Vagina (tissue), 2 donors: ENCODE measurements around the gene OR4S2. TPM values are rescaled to one million over a fixed set of nuclear protein-coding genes. Genes with fewer than 3 reads are reported as not detected.

Source experiments
- DNase-seq, 2 donors: peaks; one replicate each; pipeline ENCODE4 v3.0.0-alpha.2; 2017; ENCODE audit errors: extremely low spot score in 2 of 2
- H3K27ac ChIP-seq: fragments of 200-600 bp; sonication (generic); one replicate; pipeline ENCODE4 v1.5.1; 2019
- H3K27me3 ChIP-seq: fragments of 200-600 bp; sonication (generic); one replicate; pipeline ENCODE4 v1.5.1; 2019
- H3K36me3 ChIP-seq, 2 donors: fragments of 200-600 bp; sonication (generic); one replicate each; pipeline ENCODE4 v1.5.1; 2017 to 2019
- H3K4me1 ChIP-seq: fragments of 200-600 bp; sonication (generic); one replicate; pipeline ENCODE4 v1.5.1; 2019
- H3K4me3 ChIP-seq, 2 donors: fragments of 200-600 bp; sonication (generic); 1 replicate in 1 of 2; 2 replicates in 1 of 2; pipeline ENCODE4 v1.5.1; 2016 to 2019
- H3K9me3 ChIP-seq: fragments of 200-600 bp; sonication (generic); one replicate; pipeline ENCODE4 v1.5.1; 2019
- POLR2A ChIP-seq, 2 donors: fragments of 450-650 bp; IDR thresholded peaks; one replicate each; pipeline ENCODE4 v1.6.1; 2017; ENCODE audit warnings: antibody characterized with exemption in 2 of 2, mild to moderate bottlenecking in 2 of 2, moderate library complexity in 2 of 2
- POLR2AphosphoS5 ChIP-seq, 2 donors: sonication (generic); formaldehyde crosslinking; IDR thresholded peaks; one replicate each; pipeline ENCODE4 v1.9.0; 2017; ENCODE audit warnings: antibody characterized with exemption in 2 of 2, mild to moderate bottlenecking in 2 of 2, low read depth in 1 of 2; ENCODE audit not compliant: insufficient read depth in 1 of 2
- intact Hi-C: fragments of 100-400 bp; cut with DNase I; formaldehyde crosslinking; loops from one replicate; pipeline ENCODE4 v1.15.1; 2023
- total RNA-seq: library from RNA; depleted of rRNA; stranded (reverse); fragments of >200 nt; gene quantifications from one replicate; pipeline ENCODE4 v1.2.3, GENCODE V29; 2016
- TF ChIP-seq, protein P1 (sequence below), 3 experiments: fragments of 450-650 bp in 2 of 3; fragments of 200-600 bp in 1 of 3; sonication (generic) in 1 of 3; IDR thresholded peaks; one replicate each; pipeline ENCODE4 v1.5.1; 2017 to 2019; ENCODE audit warnings: antibody characterized with exemption in 3 of 3, mild to moderate bottlenecking in 2 of 3, moderate library complexity in 2 of 3

The OR4S2 gene
- total RNA-seq, 1 donor from 2014 or later, result not detected

GRCh38 chr11:55655096-55655495, 7.0 kb downstream of the OR4S2 start:
- intact Hi-C loops, result no loop called here
- Histone ChIP-seq H3K36me3 (no peaks in the 10 kb centered on the region), H3K27ac (no peak overlapping the region), H3K4me1 (no peaks in the 10 kb centered on the region), H3K9me3 (no peaks in the 10 kb centered on the region), H3K4me3 (no peak overlapping the region), H3K27me3 (no peaks in the 10 kb centered on the region)
- no peak for TF ChIP-seq POLR2A (IDR thresholded peaks at IDR 0.05)
- TF ChIP-seq, protein P1, sequence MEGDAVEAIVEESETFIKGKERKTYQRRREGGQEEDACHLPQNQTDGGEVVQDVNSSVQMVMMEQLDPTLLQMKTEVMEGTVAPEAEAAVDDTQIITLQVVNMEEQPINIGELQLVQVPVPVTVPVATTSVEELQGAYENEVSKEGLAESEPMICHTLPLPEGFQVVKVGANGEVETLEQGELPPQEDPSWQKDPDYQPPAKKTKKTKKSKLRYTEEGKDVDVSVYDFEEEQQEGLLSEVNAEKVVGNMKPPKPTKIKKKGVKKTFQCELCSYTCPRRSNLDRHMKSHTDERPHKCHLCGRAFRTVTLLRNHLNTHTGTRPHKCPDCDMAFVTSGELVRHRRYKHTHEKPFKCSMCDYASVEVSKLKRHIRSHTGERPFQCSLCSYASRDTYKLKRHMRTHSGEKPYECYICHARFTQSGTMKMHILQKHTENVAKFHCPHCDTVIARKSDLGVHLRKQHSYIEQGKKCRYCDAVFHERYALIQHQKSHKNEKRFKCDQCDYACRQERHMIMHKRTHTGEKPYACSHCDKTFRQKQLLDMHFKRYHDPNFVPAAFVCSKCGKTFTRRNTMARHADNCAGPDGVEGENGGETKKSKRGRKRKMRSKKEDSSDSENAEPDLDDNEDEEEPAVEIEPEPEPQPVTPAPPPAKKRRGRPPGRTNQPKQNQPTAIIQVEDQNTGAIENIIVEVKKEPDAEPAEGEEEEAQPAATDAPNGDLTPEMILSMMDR (IDR thresholded peaks at IDR 0.05), result no peak
- no peak for TF ChIP-seq POLR2AphosphoS5 (IDR thresholded peaks at IDR 0.05; ENCODE audit: insufficient read depth in 1 of 2, low read depth in 1 of 2)
- DNase-seq, result no peak

GRCh38 chr11:55658031-55658573, 10.0 kb downstream of the OR4S2 start:
- intact Hi-C loops, result no loop called here
- no peaks in the 10 kb centered on the region for H3K4me1 ChIP-seq
- TF ChIP-seq POLR2A (IDR thresholded peaks at IDR 0.05) (no peak), POLR2AphosphoS5 (IDR thresholded peaks at IDR 0.05; ENCODE audit: insufficient read depth in 1 of 2, low read depth in 1 of 2) (no peak)
- TF ChIP-seq, protein P1 (IDR thresholded peaks at IDR 0.05), result no peak
- H3K27me3 ChIP-seq, result no peaks in the 10 kb centered on the region
- no peak overlapping the region for H3K27ac ChIP-seq
- H3K9me3 ChIP-seq, result no peaks in the 10 kb centered on the region
- H3K4me3 ChIP-seq, result no peak overlapping the region
- H3K36me3 ChIP-seq, result no peaks in the 10 kb centered on the region
- no peak for DNase-seq

- no peaks in the 10 kb centered on the region for H3K27me3 ChIP-seq
- TF ChIP-seq, protein P1 (IDR thresholded peaks at IDR 0.05), result no peak
- intact Hi-C loops, result no loop called here
- H3K4me3 ChIP-seq, result no peak overlapping the region
- no peaks in the 10 kb centered on the region for H3K4me1 ChIP-seq
- H3K9me3 ChIP-seq, result no peaks in the 10 kb centered on the region
- DNase-seq, result no peak
- H3K27ac ChIP-seq, result no peak overlapping the region
- no peaks in the 10 kb centered on the region for H3K36me3 ChIP-seq
Measured at GRCh38 chr11:55658608-55659007, 10.5 kb downstream of the OR4S2 start.

DNA sequence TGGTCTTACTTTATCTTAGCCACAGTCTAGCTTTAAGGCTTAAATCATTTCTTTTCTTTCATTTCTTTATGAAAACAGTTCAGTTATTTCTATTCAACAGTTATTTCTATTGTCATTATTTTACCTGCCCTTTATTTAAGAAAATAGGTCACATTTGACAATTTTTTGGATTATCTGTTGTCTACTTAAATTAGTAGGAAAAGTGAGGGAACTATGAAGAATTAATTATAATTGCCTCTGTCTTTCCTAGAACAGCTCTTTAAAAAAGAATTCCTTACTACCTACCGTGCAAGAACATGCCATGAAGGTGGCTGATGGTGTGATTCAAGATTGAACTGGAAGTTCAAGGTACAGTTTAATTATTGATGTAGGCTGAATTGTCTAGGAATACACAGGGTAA, 13.8 kb downstream of the OR4S2 start, which contains the start of gene OR4C6:
Gene OR4C6 (plus strand): TSS at position 301 of the 400 bp plus-strand sequence. CDS start 2,966 bp downstream, outside the sequence.
- no peaks in the 10 kb centered on the region for H3K36me3 ChIP-seq
- intact Hi-C loops, result no loop called here
- H3K4me1 ChIP-seq, result no peaks in the 10 kb centered on the region
- no peak within 1 kb of the TSS for H3K4me3 ChIP-seq
- DNase-seq, result no peak
- TF ChIP-seq POLR2A (IDR thresholded peaks at IDR 0.05), result no peak
- H3K9me3 ChIP-seq, result no peaks in the 10 kb centered on the region
- no peaks in the 10 kb centered on the region for H3K27me3 ChIP-seq
- no peak within 1 kb of the TSS for H3K27ac ChIP-seq

DNA sequence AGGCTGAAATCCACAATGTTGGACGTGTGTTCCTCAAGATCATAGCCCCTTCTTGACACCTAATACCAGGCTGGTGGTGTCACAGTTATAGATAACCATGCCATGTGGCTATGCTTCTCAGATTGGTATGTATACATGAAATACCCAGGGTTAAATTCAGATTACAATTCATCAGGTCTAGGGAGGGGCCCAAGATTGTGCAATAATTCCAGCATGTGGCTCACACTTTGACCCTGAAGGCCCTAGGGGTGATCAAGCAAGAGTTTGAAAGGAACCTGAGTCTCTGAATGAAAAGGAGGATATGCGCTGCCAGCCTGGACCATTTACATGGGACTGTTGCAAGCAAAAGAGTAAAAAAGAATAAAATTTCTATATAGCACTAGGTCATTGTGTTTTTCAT, 21.2 kb downstream of the OR4S2 start:
- TF ChIP-seq POLR2AphosphoS5 (IDR thresholded peaks at IDR 0.05; ENCODE audit: insufficient read depth in 1 of 2, low read depth in 1 of 2) (no peak), POLR2A (IDR thresholded peaks at IDR 0.05) (no peak)
- TF ChIP-seq, protein P1 (IDR thresholded peaks at IDR 0.05), result no peak
- no peak overlapping the region for H3K4me3 ChIP-seq
- H3K27ac ChIP-seq, result no peak overlapping the region
- no peaks in the 10 kb centered on the region for H3K27me3 ChIP-seq
- intact Hi-C loops, result no loop called here
- no peaks in the 10 kb centered on the region for H3K36me3 ChIP-seq
- H3K9me3 ChIP-seq, result no peaks in the 10 kb centered on the region
- DNase-seq, result no peak
- no peaks in the 10 kb centered on the region for H3K4me1 ChIP-seq
